Keratinocyte (primary cell): ENCODE data around the gene EXT2.

Experiments
- EZH2 ChIP-seq: IDR thresholded peaks from one replicate; pipeline ENCODE4 v1.6.1; 2012; ENCODE audit warnings: inconsistent platforms, mild to moderate bottlenecking, low read length, moderate library complexity
- TF ChIP-seq, protein P1 (sequence below), 3 experiments: IDR thresholded peaks in 1 of 3; conservative IDR thresholded peaks in 1 of 3; optimal IDR thresholded peaks in 1 of 3; 2 replicates in 2 of 3; 3 replicates in 1 of 3; pipeline versions ENCODE3 to v1.5.1; 2011; ENCODE audit warnings: low read length in 3 of 3, mild to moderate bottlenecking in 3 of 3, moderate library complexity in 2 of 3, control low read depth in 1 of 3, inconsistent platforms in 1 of 3; ENCODE audit not compliant: insufficient read depth in 2 of 3; ENCODE audit errors: extremely low read depth in 1 of 3

DNA sequence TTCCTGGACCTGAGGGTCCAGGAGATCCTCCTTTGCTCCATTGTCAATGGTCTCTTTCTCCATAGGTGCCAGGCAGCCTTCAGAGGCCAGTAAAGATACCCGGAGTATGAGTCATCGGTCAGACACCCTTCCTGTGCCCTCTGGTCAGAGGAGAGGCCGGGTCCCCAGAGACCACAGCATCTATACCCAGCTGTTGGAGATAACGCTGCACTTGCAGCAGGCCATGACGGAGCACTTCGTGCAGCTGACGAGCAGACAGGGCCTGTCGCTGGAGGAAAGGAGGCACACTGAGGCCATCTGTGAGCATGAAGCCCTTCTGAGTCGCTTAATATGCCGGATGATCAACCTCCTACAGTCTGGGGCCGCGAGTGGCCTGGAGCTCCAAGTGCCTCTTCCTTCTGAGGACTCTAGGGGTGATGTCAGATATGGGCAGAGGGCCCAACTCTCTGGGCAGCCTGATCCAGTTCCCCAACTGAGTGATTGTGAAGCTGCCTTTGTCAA is 47.5 kb upstream of the EXT2 start, which contains the start of gene ACCSL:
- TF ChIP-seq, protein P1, sequence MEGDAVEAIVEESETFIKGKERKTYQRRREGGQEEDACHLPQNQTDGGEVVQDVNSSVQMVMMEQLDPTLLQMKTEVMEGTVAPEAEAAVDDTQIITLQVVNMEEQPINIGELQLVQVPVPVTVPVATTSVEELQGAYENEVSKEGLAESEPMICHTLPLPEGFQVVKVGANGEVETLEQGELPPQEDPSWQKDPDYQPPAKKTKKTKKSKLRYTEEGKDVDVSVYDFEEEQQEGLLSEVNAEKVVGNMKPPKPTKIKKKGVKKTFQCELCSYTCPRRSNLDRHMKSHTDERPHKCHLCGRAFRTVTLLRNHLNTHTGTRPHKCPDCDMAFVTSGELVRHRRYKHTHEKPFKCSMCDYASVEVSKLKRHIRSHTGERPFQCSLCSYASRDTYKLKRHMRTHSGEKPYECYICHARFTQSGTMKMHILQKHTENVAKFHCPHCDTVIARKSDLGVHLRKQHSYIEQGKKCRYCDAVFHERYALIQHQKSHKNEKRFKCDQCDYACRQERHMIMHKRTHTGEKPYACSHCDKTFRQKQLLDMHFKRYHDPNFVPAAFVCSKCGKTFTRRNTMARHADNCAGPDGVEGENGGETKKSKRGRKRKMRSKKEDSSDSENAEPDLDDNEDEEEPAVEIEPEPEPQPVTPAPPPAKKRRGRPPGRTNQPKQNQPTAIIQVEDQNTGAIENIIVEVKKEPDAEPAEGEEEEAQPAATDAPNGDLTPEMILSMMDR (optimal IDR thresholded peaks at IDR 0.05 in 1 of 3, IDR thresholded peaks at IDR 0.05 in 1 of 3, conservative IDR thresholded peaks at IDR 0.05 in 1 of 3; ENCODE audit: extremely low read depth in 1 of 3, insufficient read depth in 2 of 3, low read length in 3 of 3) = no peak
- no peak for TF ChIP-seq EZH2
